Measurements from ENCODE around the gene SHC3. TPM values are rescaled to one million over a fixed set of nuclear protein-coding genes. Genes with fewer than 3 reads are reported as not detected.

Gene SHC3
- total RNA-seq, 1 donor: 11.7 TPM

GRCh38 chr9:89029788-89030187, 148.8 kb downstream of the SHC3 start:
- no peak for DNase-seq (ENCODE audit: low read depth)
- no peak for TF ChIP-seq CTCF (IDR thresholded peaks at IDR 0.05; ENCODE audit: insufficient read depth, low read depth, low read length)
- H3K4me3 ChIP-seq (ENCODE audit: low read depth, low read length): no peak overlapping the region

- TF ChIP-seq CTCF (IDR thresholded peaks at IDR 0.05; ENCODE audit: insufficient read depth, low read depth, low read length): no peak
- no peak for DNase-seq (ENCODE audit: low read depth)
- H3K4me3 ChIP-seq (ENCODE audit: low read depth, low read length): no peak overlapping the region
These were observed 151.7 kb downstream of the SHC3 start for GRCh38 chr9:89026876-89027275.

- peak; percentile 29 for DNase-seq (ENCODE audit: low read depth)
- no peak overlapping the region for H3K4me3 ChIP-seq (ENCODE audit: low read depth, low read length)
- no peak for TF ChIP-seq CTCF (IDR thresholded peaks at IDR 0.05; ENCODE audit: insufficient read depth, low read depth, low read length)
These were observed 153.1 kb downstream of the SHC3 start for GRCh38 chr9:89025553-89025952.

- no peak for DNase-seq (ENCODE audit: low read depth)
- TF ChIP-seq CTCF (IDR thresholded peaks at IDR 0.05; ENCODE audit: insufficient read depth, low read depth, low read length): no peak
- H3K4me3 ChIP-seq (ENCODE audit: low read depth, low read length): no peak overlapping the region
These were observed 153.9 kb downstream of the SHC3 start for GRCh38 chr9:89024727-89025126.

GRCh38 chr9:89023740-89024139, 154.9 kb downstream of the SHC3 start:
- TF ChIP-seq CTCF (IDR thresholded peaks at IDR 0.05; ENCODE audit: insufficient read depth, low read depth, low read length): no peak
- peak; percentile 35 for DNase-seq (ENCODE audit: low read depth)
- H3K4me3 ChIP-seq (ENCODE audit: low read depth, low read length): no peak overlapping the region

- no peak overlapping the region for H3K4me3 ChIP-seq (ENCODE audit: low read depth, low read length)
- DNase-seq (ENCODE audit: low read depth): peak; percentile 85
- TF ChIP-seq CTCF (IDR thresholded peaks at IDR 0.05; ENCODE audit: insufficient read depth, low read depth, low read length): no peak
These were observed 155.7 kb downstream of the SHC3 start for GRCh38 chr9:89022902-89023301.

- no peak for TF ChIP-seq CTCF (IDR thresholded peaks at IDR 0.05; ENCODE audit: insufficient read depth, low read depth, low read length)
- DNase-seq (ENCODE audit: low read depth): peak; percentile 81
These were observed 156.4 kb downstream of the SHC3 start for GRCh38 chr9:89022001-89022759.

More at GRCh38 chr9:89022001-89022759, 156.4 kb downstream of the SHC3 start:
- no peak overlapping the region for H3K4me3 ChIP-seq (ENCODE audit: low read depth, low read length)
